ENCODE measurements around the gene HERPUD2. TPM values are rescaled to one million over a fixed set of nuclear protein-coding genes. Genes with fewer than 3 reads are reported as not detected.

The HERPUD2 gene
- total and polyA plus RNA-seq, 2 donors (not counting 1 experiment from before 2014, with no cell fraction given), result 58.8 to 62.2 TPM

DNA sequence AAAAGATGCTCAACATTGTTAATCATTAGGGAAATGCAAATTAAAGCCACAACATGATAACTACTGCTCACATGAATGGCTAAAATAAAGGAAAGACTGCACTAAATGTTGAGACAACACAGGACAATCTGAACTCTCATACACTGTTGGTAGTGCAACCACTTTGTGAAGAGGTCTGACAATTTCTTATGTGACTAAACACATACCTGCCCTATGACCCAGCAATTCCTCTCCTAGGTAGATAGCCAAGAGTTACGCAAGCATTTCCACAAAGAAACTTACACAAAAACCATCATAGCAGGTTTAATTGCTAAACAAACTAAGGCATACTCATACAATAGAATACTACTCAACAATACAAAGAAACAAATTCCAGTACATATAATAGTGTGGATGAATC lies 41.8 kb upstream of the HERPUD2 start:
- ChIA-PET POLR2A (no interaction called here), CTCF (interaction anchor here (13.3 kb wide), 1 partner anchor 28 kb away, joined by 171 read pairs; no protein-coding TSS in a partner anchor)
- ATAC-seq (ENCODE audit: low read depth) (no peak), DNase-seq (no peak)
- Histone ChIP-seq H3K9ac (ENCODE audit: low read length) (no peak overlapping the region), H3K9me3 (ENCODE audit: control extremely low read depth in 1 of 3, control insufficient read depth in 2 of 3, insufficient read depth in 1 of 3, low read length in 2 of 3) (peaks cover 0 to 1% (median 0%) of the 10 kb centered on the region in 3 donors), H3K4me3 (ENCODE audit: control extremely low read depth in 1 of 5, extremely low read depth in 1 of 5, insufficient read depth in 1 of 5, low read depth in 2 of 5, low read length in 4 of 5) (no peak overlapping the region), H2AFZ (ENCODE audit: insufficient read depth, low read depth, low read length, poor library complexity, severe bottlenecking) (no peak overlapping the region), H3K27me3 (replicated peaks in 1 of 4; ENCODE audit: control extremely low read depth in 1 of 4, control insufficient read depth in 3 of 4, insufficient read depth in 4 of 4, low read length in 3 of 4) (no peaks in the 10 kb centered on the region), H3K4me1 (ENCODE audit: control insufficient read depth in 2 of 2, insufficient read depth in 2 of 2, low read length in 2 of 2) (peaks cover 4% of the 10 kb centered on the region in 2 donors), H3K27ac (ENCODE audit: low read length in 2 of 2) (no peak overlapping the region), H4K20me1 (ENCODE audit: control insufficient read depth, insufficient read depth, low read length, poor library complexity, severe bottlenecking) (no peaks in the 10 kb centered on the region), H3K36me3 (replicated peaks in 1 of 2; ENCODE audit: control extremely low read depth in 1 of 2, control insufficient read depth in 1 of 2, extremely low read depth in 1 of 2, insufficient read depth in 2 of 2, low read length in 1 of 2) (no peaks in the 10 kb centered on the region), H3K79me2 (ENCODE audit: control insufficient read depth, insufficient read depth, low read length) (no peaks in the 10 kb centered on the region), H3K4me2 (replicated peaks; ENCODE audit: low read depth, low read length, poor library complexity, severe bottlenecking) (no peak overlapping the region)
- no peak overlapping the region for H3K27ac Mint-ChIP-seq
- no peaks in the 10 kb centered on the region for H3K9me3 Mint-ChIP-seq (ENCODE audit: insufficient read depth)
- no peak overlapping the region for H3K4me3 Mint-ChIP-seq
- WGBS (ENCODE audit: insufficient coverage), result no CpG with 5 or more reads among the region's 1 CpG
- H3K27me3 Mint-ChIP-seq, result no peaks in the 10 kb centered on the region
- no peak for TF ChIP-seq EZH2 (IDR thresholded peaks at IDR 0.05; ENCODE audit: borderline replicate concordance, insufficient read depth, low read depth, low read length, poor library complexity, severe bottlenecking)
- TF ChIP-seq, protein P1, sequence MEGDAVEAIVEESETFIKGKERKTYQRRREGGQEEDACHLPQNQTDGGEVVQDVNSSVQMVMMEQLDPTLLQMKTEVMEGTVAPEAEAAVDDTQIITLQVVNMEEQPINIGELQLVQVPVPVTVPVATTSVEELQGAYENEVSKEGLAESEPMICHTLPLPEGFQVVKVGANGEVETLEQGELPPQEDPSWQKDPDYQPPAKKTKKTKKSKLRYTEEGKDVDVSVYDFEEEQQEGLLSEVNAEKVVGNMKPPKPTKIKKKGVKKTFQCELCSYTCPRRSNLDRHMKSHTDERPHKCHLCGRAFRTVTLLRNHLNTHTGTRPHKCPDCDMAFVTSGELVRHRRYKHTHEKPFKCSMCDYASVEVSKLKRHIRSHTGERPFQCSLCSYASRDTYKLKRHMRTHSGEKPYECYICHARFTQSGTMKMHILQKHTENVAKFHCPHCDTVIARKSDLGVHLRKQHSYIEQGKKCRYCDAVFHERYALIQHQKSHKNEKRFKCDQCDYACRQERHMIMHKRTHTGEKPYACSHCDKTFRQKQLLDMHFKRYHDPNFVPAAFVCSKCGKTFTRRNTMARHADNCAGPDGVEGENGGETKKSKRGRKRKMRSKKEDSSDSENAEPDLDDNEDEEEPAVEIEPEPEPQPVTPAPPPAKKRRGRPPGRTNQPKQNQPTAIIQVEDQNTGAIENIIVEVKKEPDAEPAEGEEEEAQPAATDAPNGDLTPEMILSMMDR (IDR thresholded peaks at IDR 0.05), result no peak
- H3K4me1 Mint-ChIP-seq, result peaks cover 26% of the 10 kb centered on the region
- intact Hi-C loops (cut with micrococcal nuclease), result no loop called here

DNA sequence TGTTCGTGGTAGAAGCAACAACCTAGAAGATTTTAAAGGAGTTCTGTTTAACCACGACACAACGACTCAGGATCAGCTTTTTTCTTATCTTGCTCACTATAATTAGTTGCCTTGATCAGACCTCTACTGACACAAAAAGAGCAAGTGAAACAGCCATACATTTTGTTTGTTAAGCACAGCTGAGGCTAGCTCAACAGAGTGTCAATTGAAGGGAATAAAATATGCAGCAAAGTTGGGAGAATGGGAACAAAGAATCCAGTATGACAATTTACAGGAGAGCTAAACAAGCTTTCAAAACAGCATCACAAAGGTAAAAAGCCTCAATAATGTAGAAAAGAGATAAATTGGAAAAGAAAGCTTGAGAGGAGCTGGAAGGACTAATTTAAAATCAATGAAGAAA lies 40.5 kb upstream of the HERPUD2 start:
- CTCF ChIA-PET, result interaction anchor here (0.7 to 13.3 kb wide), 4 partner anchors 27 to 170 kb away, joined by 3 to 171 read pairs (median 3); partner anchors contain the start of gene SEPTIN7
- Histone ChIP-seq H4K20me1 (ENCODE audit: control insufficient read depth, insufficient read depth, low read length, poor library complexity, severe bottlenecking) (no peaks in the 10 kb centered on the region), H3K27ac (ENCODE audit: low read length in 2 of 2) (no peak overlapping the region), H3K36me3 (replicated peaks in 1 of 2; ENCODE audit: control extremely low read depth in 1 of 2, control insufficient read depth in 1 of 2, extremely low read depth in 1 of 2, insufficient read depth in 2 of 2, low read length in 1 of 2) (no peaks in the 10 kb centered on the region), H3K4me1 (ENCODE audit: control insufficient read depth in 2 of 2, insufficient read depth in 2 of 2, low read length in 2 of 2) (peaks cover 16 to 17% of the 10 kb centered on the region in 2 donors), H3K4me3 (ENCODE audit: control extremely low read depth in 1 of 5, extremely low read depth in 1 of 5, insufficient read depth in 1 of 5, low read depth in 2 of 5, low read length in 4 of 5) (no peak overlapping the region), H3K27me3 (replicated peaks in 1 of 4; ENCODE audit: control extremely low read depth in 1 of 4, control insufficient read depth in 3 of 4, insufficient read depth in 4 of 4, low read length in 3 of 4) (no peaks in the 10 kb centered on the region), H2AFZ (ENCODE audit: insufficient read depth, low read depth, low read length, poor library complexity, severe bottlenecking) (no peak overlapping the region), H3K9ac (ENCODE audit: low read length) (no peak overlapping the region), H3K4me2 (replicated peaks; ENCODE audit: low read depth, low read length, poor library complexity, severe bottlenecking) (no peak overlapping the region), H3K79me2 (ENCODE audit: control insufficient read depth, insufficient read depth, low read length) (no peaks in the 10 kb centered on the region), H3K9me3 (ENCODE audit: control extremely low read depth in 1 of 3, control insufficient read depth in 2 of 3, insufficient read depth in 1 of 3, low read length in 2 of 3) (peaks cover 0 to 1% (median 0%) of the 10 kb centered on the region in 3 donors)
- intact Hi-C loops (cut with micrococcal nuclease), result no loop called here
- WGBS (ENCODE audit: insufficient coverage), result 80% methylated on average over 1 of the region's 3 CpGs
- H3K4me1 Mint-ChIP-seq, result peaks cover 33% of the 10 kb centered on the region
- TF ChIP-seq, protein P1 (IDR thresholded peaks at IDR 0.05), result no peak
- no peak for TF ChIP-seq EZH2 (IDR thresholded peaks at IDR 0.05; ENCODE audit: borderline replicate concordance, insufficient read depth, low read depth, low read length, poor library complexity, severe bottlenecking)
- DNase-seq, result no peak
- POLR2A ChIA-PET, result interaction anchor here (0.9 kb wide), 1 partner anchor 65 kb away, joined by 3 read pairs; the partner anchor contains the start of gene SEPTIN7
- no peak overlapping the region for H3K4me3 Mint-ChIP-seq
- no peaks in the 10 kb centered on the region for H3K9me3 Mint-ChIP-seq (ENCODE audit: insufficient read depth)
- ATAC-seq (ENCODE audit: low read depth), result no peak
- H3K27me3 Mint-ChIP-seq, result no peaks in the 10 kb centered on the region
- H3K27ac Mint-ChIP-seq, result no peak overlapping the region
